GM12878 (cell line): ENCODE measurements around the gene ASTN1. TPM values are rescaled to one million over a fixed set of nuclear protein-coding genes. Genes with fewer than 3 reads are reported as not detected.

Source experiments
- ATAC-seq: fragments of 200-7000 bp; cut with Tn5 transposase; 3 replicates; pipeline ENCODE4 v1.9.1; 2020; ENCODE audit warnings: mild to moderate bottlenecking, moderate library complexity
- BruUV-seq: library from RNA; stranded (reverse); fragments of 400-500 nt; replicated peaks from 2 replicates; lab custom pipeline; 2021; lab: Mats Ljungman, UMichigan
- CTCF ChIA-PET: fragments of 300-600 bp; sonication (Branson Sonifier 250); formaldehyde crosslinking; extraction: SDS; loops from one replicate; lab custom pipeline; 2021; ENCODE audit warnings: inconsistent platforms; lab: Yijun Ruan, JAX
- POLR2A ChIA-PET: fragments of 350-600 bp; formaldehyde crosslinking; extraction: SDS; loops from one replicate; lab custom pipeline; 2021; ENCODE audit warnings: inconsistent platforms; lab: Charles Lee
- RAD21 ChIA-PET: fragments of 300-600 bp; sonication (Branson Sonifier 250); formaldehyde crosslinking; loops from one replicate; lab custom pipeline; 2023; ENCODE audit warnings: antibody characterized with exemption; ENCODE audit not compliant: unreplicated experiment; lab: Charles Lee
- SMC1A ChIA-PET: fragments of 300-600 bp; sonication (Branson Sonifier 250); formaldehyde crosslinking; loops from one replicate; lab custom pipeline; 2023; ENCODE audit not compliant: unreplicated experiment, uncharacterized antibody; lab: Charles Lee
- DNase-seq: peaks from one replicate; pipeline ENCODE4 v3.0.0-alpha.2; 2011; ENCODE audit warnings: low read depth, low spot score
- FAIRE-seq: peaks from 3 replicates; lab custom pipeline; 2011; peaks lifted over from hg19 to GRCh38; lab: Jason Lieb, UNC
- H2AFZ ChIP-seq: 2 replicates; pipeline ENCODE4 v1.6.0; 2011; ENCODE audit warnings: low read depth, low read length, control low read depth; ENCODE audit not compliant: control insufficient read depth
- H3K27ac ChIP-seq: 2 replicates; pipeline ENCODE4 v1.5.1; 2011; ENCODE audit warnings: control low read depth; ENCODE audit not compliant: control insufficient read depth, insufficient read depth
- H3K27me3 ChIP-seq, 2 experiments: replicated peaks in 1 of 2; 2 replicates each; pipeline versions ENCODE4 v1.6.0 to v1.6.1; 2011; ENCODE audit warnings: low read length in 1 of 2; ENCODE audit not compliant: control insufficient read depth in 2 of 2, insufficient read depth in 2 of 2
- H3K36me3 ChIP-seq, 2 experiments: 2 replicates each; pipeline ENCODE4 v1.5.1; 2011; ENCODE audit warnings: low read length in 1 of 2; ENCODE audit not compliant: control insufficient read depth in 2 of 2, insufficient read depth in 2 of 2
- H3K4me1 ChIP-seq: 2 replicates; pipeline ENCODE4 v1.6.1; 2011; ENCODE audit warnings: mild to moderate bottlenecking, low read length, moderate library complexity, mixed read lengths; ENCODE audit not compliant: control insufficient read depth, insufficient read depth
- H3K4me2 ChIP-seq: 2 replicates; pipeline ENCODE4 v1.6.0; 2011; ENCODE audit warnings: control low read depth; ENCODE audit not compliant: control insufficient read depth, insufficient read depth
- H3K4me3 ChIP-seq: fragments of 200-600 bp; sonication (generic); 2 replicates; pipeline ENCODE4 v1.5.1; 2016
- H3K79me2 ChIP-seq: 2 replicates; pipeline ENCODE4 v1.6.0; 2011; ENCODE audit warnings: low read length; ENCODE audit not compliant: control insufficient read depth, insufficient read depth
- H3K9ac ChIP-seq: 2 replicates; pipeline ENCODE4 v1.8.0; 2011; ENCODE audit warnings: low read length, control low read depth, mixed read lengths; ENCODE audit not compliant: control insufficient read depth, insufficient read depth
- H3K9me3 ChIP-seq: replicated peaks from 3 replicates; pipeline ENCODE4 v1.5.1; 2011; ENCODE audit warnings: mild to moderate bottlenecking, low read length; ENCODE audit not compliant: control insufficient read depth, insufficient read depth
- H4K20me1 ChIP-seq: 2 replicates; pipeline ENCODE4 v1.6.0; 2011; ENCODE audit not compliant: control insufficient read depth, insufficient read depth
- CEBPZ ChIP-seq: fragments of 150-350 bp; IDR thresholded peaks from 2 replicates; pipeline ENCODE4 v1.6.1; 2016; ENCODE audit warnings: low read depth, low read length
- CREB1 ChIP-seq: IDR thresholded peaks from 2 replicates; pipeline ENCODE4 v1.6.1; 2012; ENCODE audit warnings: low read depth, mild to moderate bottlenecking, inconsistent platforms
- IKZF1 ChIP-seq: fragments of 450-650 bp; conservative IDR thresholded peaks from 2 replicates; pipeline ENCODE4 v1.6.1; 2017; ENCODE audit warnings: antibody characterized with exemption, mild to moderate bottlenecking
- SMAD5 ChIP-seq: IDR thresholded peaks from 2 replicates; pipeline ENCODE4 v1.6.1; 2016; ENCODE audit warnings: antibody characterized with exemption, low read depth
- WGBS: methylation state at CpG from one replicate; pipeline ENCODE4 v1.1.6; 2016; ENCODE audit warnings: low lambda C conversion rate; ENCODE audit not compliant: insufficient replicate concordance, insufficient coverage; ENCODE audit errors: missing lambda C conversion rate; 5-methylcytosine and 5-hydroxymethylcytosine counted together
- in situ Hi-C: fragments of 300-500 bp; cut with MboI; formaldehyde crosslinking; loops from 9 replicates; pipeline ENCODE4 v1.14.3; 2018; ENCODE audit warnings: mixed read lengths
- intact Hi-C: fragments of 100-400 bp; cut with micrococcal nuclease; formaldehyde crosslinking; loops from one replicate; pipeline ENCODE4 v1.14.2; 2022; ENCODE audit not compliant: unreplicated experiment
- polyA plus RNA-seq, 11 experiments: library from polyadenylated mRNA; depleted of rRNA in 4 of 11; unstranded in 6 of 11; stranded (reverse) in 5 of 11; fragments of >200 nt; fragmentation: Nextera tagmentation in 4 of 11; fragmentation: Illumina TruSeq in 1 of 11; extraction: Ambion mirVana in 4 of 11; extraction: Trizol in 1 of 11; gene quantifications; 1 replicate in 1 of 11; 2 replicates in 10 of 11; pipeline versions ENCODE4 v1.2.1 to v1.2.3, GENCODE V29; 2011 to 2016; ENCODE audit warnings: inconsistent platforms in 2 of 11, missing spikeins in 2 of 11, low read depth in 1 of 11
- total RNA-seq, 4 experiments: library from RNA; depleted of rRNA in 3 of 4; stranded (reverse); fragments of >200 nt in 3 of 4; fragmentation: Illumina TruSeq in 1 of 4; extraction: Trizol in 1 of 4; gene quantifications; 2 replicates each; pipeline versions ENCODE4 v1.2.1 to v1.2.3, GENCODE V29; 2013 to 2021

Gene ASTN1
- total and polyA plus RNA-seq, 10 of the 15 experiments (the other 5 are each of a cell fraction or from before 2014, with no cell fraction given) = 0.04 TPM; not detected in 9

GRCh38 chr1:177023249-177023648, 141.3 kb downstream of the ASTN1 start:
- no TSS peak for BruUV-seq

More at GRCh38 chr1:177023249-177023648, 141.3 kb downstream of the ASTN1 start:
- no peaks in the 10 kb centered on the region for H3K4me1 ChIP-seq
- in situ Hi-C loops (no loop called here), intact Hi-C loops (no loop called here)
- no peaks in the 10 kb centered on the region for H3K79me2 ChIP-seq
- H3K9ac ChIP-seq = no peak overlapping the region
- no peaks in the 10 kb centered on the region for H4K20me1 ChIP-seq
- H3K36me3 ChIP-seq = no peaks in the 10 kb centered on the region
- H3K27ac ChIP-seq = no peak overlapping the region
- TF ChIP-seq IKZF1 (no peak), SMAD5 (no peak), CEBPZ (no peak), CREB1 (no peak)
- ChIA-PET CTCF (no interaction called here), SMC1A (no interaction called here), POLR2A (no interaction called here), RAD21 (no interaction called here)
- no peak overlapping the region for H3K4me2 ChIP-seq
- no peak overlapping the region for H3K4me3 ChIP-seq
- FAIRE-seq (no peak), DNase-seq (no peak), ATAC-seq (no peak)
- no peaks in the 10 kb centered on the region; a peak in 1 of 4 replicates for H3K27me3 ChIP-seq
- H2AFZ ChIP-seq = no peak overlapping the region
- 37% methylated on average over 14 of the region's 14 CpGs for WGBS
- no peaks in the 10 kb centered on the region for H3K9me3 ChIP-seq
